Endothelial cell of umbilical vein (primary cell): ENCODE results near the gene MTG1. TPM values are rescaled to one million over a fixed set of nuclear protein-coding genes. Genes with fewer than 3 reads are reported as not detected.
A peak's percentile ranks its signal among the peaks of the same experiment; 100 is the strongest.

Source experiments
- BruUV-seq: library from RNA; stranded (reverse); fragments of 400-500 nt; replicated peaks from 2 replicates; lab custom pipeline; 2021; lab: Mats Ljungman, UMichigan
- CTCF ChIA-PET: fragments of 300-600, 350-600 bp; sonication (Branson Sonifier 250); formaldehyde crosslinking; loops from one replicate; lab custom pipeline; 2021; ENCODE audit warnings: antibody characterized with exemption, inconsistent platforms; lab: Charles Lee
- POLR2A ChIA-PET: fragments of 300-600, 350-600 bp; sonication (Branson Sonifier 250); formaldehyde crosslinking; loops from one replicate; lab custom pipeline; 2021; ENCODE audit warnings: antibody characterized with exemption, inconsistent platforms; lab: Charles Lee
- DNase-seq: peaks from one replicate; pipeline ENCODE4 v3.0.0-alpha.2; 2011; ENCODE audit warnings: low read depth, low spot score
- FAIRE-seq: peaks from 2 replicates; lab custom pipeline; 2011; peaks lifted over from hg19 to GRCh38; lab: Jason Lieb, UNC
- H2AFZ ChIP-seq: 2 replicates; pipeline ENCODE4 v1.6.0; 2012; ENCODE audit warnings: low read depth, low read length, control low read depth, inconsistent platforms
- H3K27ac ChIP-seq: 2 replicates; pipeline ENCODE4 v1.5.1; 2011; ENCODE audit warnings: low read depth, mild to moderate bottlenecking, control low read depth, low read length, moderate library complexity; ENCODE audit not compliant: insufficient read depth
- H3K27me3 ChIP-seq, 2 experiments: 2 replicates each; pipeline versions ENCODE4 v1.6.0 to v1.6.1; 2011; ENCODE audit warnings: low read length in 2 of 2, mixed read lengths in 1 of 2; ENCODE audit not compliant: control insufficient read depth in 2 of 2, insufficient read depth in 2 of 2
- H3K36me3 ChIP-seq, 2 experiments: 2 replicates in 1 of 2; 3 replicates in 1 of 2; pipeline ENCODE4 v1.5.1; 2011; ENCODE audit warnings: low read length in 2 of 2, mild to moderate bottlenecking in 1 of 2, moderate library complexity in 1 of 2; ENCODE audit not compliant: control insufficient read depth in 2 of 2, insufficient read depth in 2 of 2; ENCODE audit errors: extremely low read depth in 1 of 2
- H3K4me1 ChIP-seq: 3 replicates; pipeline ENCODE4 v1.5.1; 2011; ENCODE audit warnings: mild to moderate bottlenecking, low read length; ENCODE audit not compliant: control insufficient read depth, insufficient read depth; ENCODE audit errors: extremely low read depth
- H3K4me2 ChIP-seq: 2 replicates; pipeline ENCODE4 v1.6.1; 2011; ENCODE audit warnings: low read length, control low read depth, mixed read lengths; ENCODE audit not compliant: insufficient read depth
- H3K4me3 ChIP-seq, 3 experiments: fragments of 200-600 bp in 1 of 3; sonication (generic), shearing (Covaris generic) in 1 of 3; replicated peaks in 1 of 3; 2 replicates each; pipeline ENCODE4 v1.5.1; 2011 to 2016; ENCODE audit warnings: control low read depth in 3 of 3, low read length in 3 of 3, mild to moderate bottlenecking in 2 of 3, inconsistent platforms in 1 of 3, low read depth in 1 of 3, moderate library complexity in 1 of 3; ENCODE audit not compliant: insufficient read depth in 1 of 3
- H3K79me2 ChIP-seq: 2 replicates; pipeline ENCODE4 v1.6.0; 2012; ENCODE audit warnings: low read length, inconsistent platforms; ENCODE audit not compliant: control insufficient read depth, insufficient read depth
- H3K9ac ChIP-seq: replicated peaks from 2 replicates; pipeline ENCODE3; 2011; ENCODE audit warnings: low read length, control low read depth; ENCODE audit not compliant: insufficient read depth; ENCODE audit errors: extremely low read depth
- H3K9me1 ChIP-seq: replicated peaks from 3 replicates; pipeline ENCODE4 v1.6.0; 2011; ENCODE audit warnings: mild to moderate bottlenecking, low read length; ENCODE audit not compliant: control insufficient read depth, insufficient read depth; ENCODE audit errors: extremely low read depth
- H3K9me3 ChIP-seq: replicated peaks from 2 replicates; pipeline ENCODE4 v1.5.1; 2012; ENCODE audit warnings: low read length, inconsistent platforms; ENCODE audit not compliant: control insufficient read depth, insufficient read depth
- H4K20me1 ChIP-seq: replicated peaks from 2 replicates; pipeline ENCODE3; 2011; ENCODE audit warnings: mild to moderate bottlenecking, low read length; ENCODE audit not compliant: control insufficient read depth, insufficient read depth; ENCODE audit errors: extremely low read depth
- EZH2 ChIP-seq: IDR thresholded peaks from 2 replicates; pipeline ENCODE4 v1.6.1; 2012; ENCODE audit warnings: borderline replicate concordance, low read depth, mild to moderate bottlenecking, moderate library complexity, low read length, inconsistent platforms; ENCODE audit not compliant: severe bottlenecking
- FOS ChIP-seq: IDR thresholded peaks from 2 replicates; pipeline ENCODE4 v1.6.1; 2011; ENCODE audit warnings: mild to moderate bottlenecking, low read length, moderate library complexity, borderline replicate concordance; ENCODE audit not compliant: insufficient read depth
- GATA2 ChIP-seq: IDR thresholded peaks from 2 replicates; pipeline ENCODE4 v1.7.0; 2011; ENCODE audit warnings: low read depth, mild to moderate bottlenecking, moderate library complexity, mixed read lengths, low read length; ENCODE audit not compliant: insufficient read length, insufficient read depth
- JUN ChIP-seq: IDR thresholded peaks from 2 replicates; pipeline ENCODE4 v1.6.1; 2011; ENCODE audit warnings: borderline replicate concordance, low read depth; ENCODE audit not compliant: insufficient read length, insufficient read depth
- MYC ChIP-seq: IDR thresholded peaks from one replicate; pipeline ENCODE4 v1.6.1; 2011; ENCODE audit warnings: mild to moderate bottlenecking, low read depth, low read length
- POLR2A ChIP-seq: IDR thresholded peaks from 2 replicates; pipeline ENCODE4 v1.6.1; 2012; ENCODE audit warnings: low read depth, mild to moderate bottlenecking, control low read depth, low read length
- POLR2AphosphoS5 ChIP-seq: IDR thresholded peaks from 2 replicates; pipeline ENCODE4 v1.6.1; 2012; ENCODE audit warnings: low read depth, mild to moderate bottlenecking, control low read depth, low read length, moderate library complexity; ENCODE audit not compliant: insufficient read depth
- dilution Hi-C: fragments of 300-500 bp; cut with MboI; formaldehyde crosslinking; loops from one replicate; pipeline ENCODE4 v1.15.0; 2019; ENCODE audit warnings: low sequenced_read_pairs; ENCODE audit not compliant: extremely low pct_ligation_motif_present
- intact Hi-C: fragments of 100-400 bp; cut with micrococcal nuclease; formaldehyde crosslinking; loops from one replicate; pipeline ENCODE4 v1.10.0; 2022
- polyA plus RNA-seq, 4 experiments: library from polyadenylated mRNA; depleted of rRNA in 3 of 4; stranded (reverse) in 3 of 4; unstranded in 1 of 4; fragments of >200 nt; gene quantifications; 2 replicates each; pipeline versions ENCODE4 v1.2.1 to v1.2.3, GENCODE V29; 2011 to 2012; ENCODE audit warnings: missing spikeins in 1 of 4
- total RNA-seq: library from RNA; stranded (reverse); gene quantifications from 2 replicates; pipeline ENCODE4 v1.2.3, GENCODE V29; 2021
- TF ChIP-seq, protein P1 (sequence below): IDR thresholded peaks from 2 replicates; pipeline ENCODE4 v1.6.1; 2011; ENCODE audit not compliant: insufficient read depth, insufficient read length
- TF ChIP-seq, protein P2 (sequence below), 2 donors: IDR thresholded peaks; 1 replicate in 1 of 2; 2 replicates in 1 of 2; pipeline ENCODE4 v1.5.1; 2011; ENCODE audit warnings: low read length in 2 of 2, mild to moderate bottlenecking in 2 of 2, moderate library complexity in 2 of 2, control low read depth in 1 of 2, inconsistent platforms in 1 of 2, low read depth in 1 of 2; ENCODE audit not compliant: insufficient read depth in 1 of 2; ENCODE audit errors: extremely low read depth in 1 of 2

MTG1 gene
- total and polyA plus RNA-seq, 2 donors (not counting 3 experiments of a cell fraction or from before 2014, with no cell fraction given): 66.5 to 91.6 TPM

DNA sequence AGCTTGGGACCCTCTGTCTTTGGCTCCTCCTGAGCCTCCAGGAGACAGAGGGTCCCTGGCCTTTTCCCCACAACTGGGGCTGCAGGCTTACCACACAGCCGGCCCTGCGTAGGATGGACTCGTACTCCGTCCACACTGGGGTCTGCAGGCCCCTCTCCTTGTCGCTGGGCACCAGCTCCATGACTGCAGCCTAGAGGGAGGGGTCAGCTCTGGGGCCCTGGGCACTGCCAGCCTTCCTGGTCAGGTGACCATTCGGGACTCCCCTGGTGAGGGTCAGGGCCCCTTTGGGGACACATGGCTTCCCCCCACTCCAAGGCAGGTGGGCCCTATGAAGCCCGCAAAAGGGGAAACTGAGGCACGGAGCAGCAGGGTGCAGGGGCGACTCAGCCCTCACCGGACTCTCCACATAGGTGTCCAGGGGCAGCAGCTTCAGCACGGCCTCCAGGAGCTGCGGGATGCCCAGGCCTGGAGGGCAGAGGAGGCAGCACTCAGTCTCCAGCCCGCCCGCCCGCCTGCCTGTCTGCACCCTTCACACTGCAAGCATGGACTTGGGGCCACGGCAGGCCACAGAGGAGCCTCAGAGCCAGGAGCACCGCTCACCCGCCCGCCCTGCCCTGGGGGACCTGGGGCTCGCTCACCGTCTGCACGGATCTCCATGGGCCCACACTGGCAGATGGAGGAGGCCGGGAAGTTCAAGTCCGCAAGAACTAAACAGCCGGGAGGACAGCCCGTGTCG, 37.2 kb upstream of the MTG1 start:
- intact Hi-C loops: loop anchor here (1.0 to 2.0 kb wide), 2 partner anchors 17 to 28 kb away; partner anchors contain the start of gene ECHS1
- dilution Hi-C loops: no loop called here
- no peak for FAIRE-seq
- TF ChIP-seq GATA2: no peak
- TF ChIP-seq POLR2A: no peak
- no peak for TF ChIP-seq MYC
- no peak for TF ChIP-seq POLR2AphosphoS5
- TF ChIP-seq JUN: no peak
- TF ChIP-seq EZH2: no peak
- TF ChIP-seq, protein P1, sequence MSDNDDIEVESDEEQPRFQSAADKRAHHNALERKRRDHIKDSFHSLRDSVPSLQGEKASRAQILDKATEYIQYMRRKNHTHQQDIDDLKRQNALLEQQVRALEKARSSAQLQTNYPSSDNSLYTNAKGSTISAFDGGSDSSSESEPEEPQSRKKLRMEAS: no peak
- TF ChIP-seq, protein P2, sequence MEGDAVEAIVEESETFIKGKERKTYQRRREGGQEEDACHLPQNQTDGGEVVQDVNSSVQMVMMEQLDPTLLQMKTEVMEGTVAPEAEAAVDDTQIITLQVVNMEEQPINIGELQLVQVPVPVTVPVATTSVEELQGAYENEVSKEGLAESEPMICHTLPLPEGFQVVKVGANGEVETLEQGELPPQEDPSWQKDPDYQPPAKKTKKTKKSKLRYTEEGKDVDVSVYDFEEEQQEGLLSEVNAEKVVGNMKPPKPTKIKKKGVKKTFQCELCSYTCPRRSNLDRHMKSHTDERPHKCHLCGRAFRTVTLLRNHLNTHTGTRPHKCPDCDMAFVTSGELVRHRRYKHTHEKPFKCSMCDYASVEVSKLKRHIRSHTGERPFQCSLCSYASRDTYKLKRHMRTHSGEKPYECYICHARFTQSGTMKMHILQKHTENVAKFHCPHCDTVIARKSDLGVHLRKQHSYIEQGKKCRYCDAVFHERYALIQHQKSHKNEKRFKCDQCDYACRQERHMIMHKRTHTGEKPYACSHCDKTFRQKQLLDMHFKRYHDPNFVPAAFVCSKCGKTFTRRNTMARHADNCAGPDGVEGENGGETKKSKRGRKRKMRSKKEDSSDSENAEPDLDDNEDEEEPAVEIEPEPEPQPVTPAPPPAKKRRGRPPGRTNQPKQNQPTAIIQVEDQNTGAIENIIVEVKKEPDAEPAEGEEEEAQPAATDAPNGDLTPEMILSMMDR (IDR thresholded peaks at IDR 0.05; ENCODE audit: extremely low read depth in 1 of 2, insufficient read depth in 1 of 2, low read depth in 1 of 2, low read length in 2 of 2): no peak
- no peak for TF ChIP-seq FOS
- ChIA-PET CTCF (interaction anchor here (1.0 kb wide), 1 partner anchor 27 kb away, joined by 8 read pairs; no protein-coding TSS in a partner anchor), POLR2A (interaction anchor here (1.0 kb wide), 1 partner anchor 16 kb away, joined by 4 read pairs; the partner anchor contains the start of gene ECHS1)
- BruUV-seq: no TSS peak
- Histone ChIP-seq H3K4me1 (peaks cover 3% of the 10 kb centered on the region), H4K20me1 (no peaks in the 10 kb centered on the region), H3K4me2 (peak overlapping the region; percentile 70), H3K79me2 (no peaks in the 10 kb centered on the region), H2AFZ (peak overlapping the region; percentile 92), H3K9ac (peak overlapping the region; percentile 48), H3K9me1 (no peaks in the 10 kb centered on the region), H3K4me3 (peak overlapping the region; percentile 24 to 63 (median 52)), H3K27ac (no peak overlapping the region), H3K9me3 (no peaks in the 10 kb centered on the region), H3K36me3 (no peaks in the 10 kb centered on the region), H3K27me3 (no peaks in the 10 kb centered on the region)
- DNase-seq: no peak
